ENCODE results near the gene ZSWIM8. TPM values are rescaled to one million over a fixed set of nuclear protein-coding genes. Genes with fewer than 3 reads are reported as not detected.
A peak's percentile ranks its signal among the peaks of the same experiment; 100 is the strongest.

The ZSWIM8 gene
- total and polyA plus RNA-seq, 2 of the 8 experiments (the other 6 are each of a cell fraction or from before 2014, with no cell fraction given), result 44.7 to 99.7 TPM

DNA sequence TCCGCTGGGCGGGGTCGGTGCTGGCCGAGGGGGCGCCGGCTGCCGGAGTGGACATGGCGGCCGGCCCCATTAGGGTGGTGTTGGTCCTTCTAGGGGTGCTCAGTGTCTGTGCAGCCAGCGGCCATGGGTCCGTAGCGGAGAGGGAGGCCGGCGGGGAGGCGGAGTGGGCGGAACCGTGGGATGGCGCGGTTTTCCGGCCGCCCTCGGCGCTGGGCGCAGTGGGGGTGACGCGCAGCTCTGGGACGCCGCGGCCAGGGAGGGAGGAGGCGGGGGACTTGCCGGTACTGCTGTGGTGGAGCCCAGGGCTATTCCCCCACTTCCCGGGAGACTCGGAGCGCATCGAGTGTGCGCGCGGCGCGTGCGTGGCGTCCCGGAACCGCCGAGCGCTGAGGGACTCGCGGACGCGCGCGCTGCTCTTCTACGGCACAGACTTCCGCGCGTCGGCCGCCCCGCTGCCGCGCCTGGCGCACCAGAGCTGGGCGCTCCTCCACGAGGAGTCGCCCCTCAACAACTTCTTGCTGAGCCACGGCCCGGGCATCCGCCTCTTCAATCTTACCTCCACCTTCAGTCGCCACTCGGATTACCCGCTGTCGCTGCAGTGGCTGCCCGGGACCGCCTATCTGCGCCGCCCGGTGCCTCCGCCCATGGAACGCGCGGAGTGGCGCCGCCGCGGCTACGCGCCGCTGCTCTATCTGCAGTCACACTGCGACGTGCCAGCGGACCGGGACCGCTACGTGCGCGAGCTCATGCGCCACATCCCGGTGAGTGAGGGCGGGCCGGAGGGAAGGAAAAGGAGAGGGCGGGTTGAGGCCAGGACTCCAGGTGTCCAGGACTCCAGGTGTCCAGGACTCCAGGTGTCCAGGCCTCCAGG is 12.9 kb upstream of the ZSWIM8 start (continued):
- TF ChIP-seq KDM1A (IDR thresholded peaks at IDR 0.05; ENCODE audit: borderline replicate concordance, low read length), result peak; percentile 24; the same call in 1 of the 2 replicates
- peak; percentile 95 for TF ChIP-seq KDM4A (IDR thresholded peaks at IDR 0.05; ENCODE audit: low read depth, low read length, severe bottlenecking)
- TF ChIP-seq EP300 (IDR thresholded peaks at IDR 0.05; ENCODE audit: borderline replicate concordance in 1 of 2, low read depth in 2 of 2, low read length in 2 of 2), result no peak
- 0 out of 2 replicates have a peak, but pooled peaks have one; percentile 76 for TF ChIP-seq SP4 (IDR thresholded peaks at IDR 0.05; ENCODE audit: low read length)
- TF ChIP-seq BRCA1 (IDR thresholded peaks at IDR 0.05; ENCODE audit: low read depth, low read length), result no peak
- TF ChIP-seq TCF12 (IDR thresholded peaks at IDR 0.05; ENCODE audit: low read depth, low read length), result no peak
- TF ChIP-seq ZNF274 (IDR thresholded peaks at IDR 0.05; ENCODE audit: borderline replicate concordance, extremely low read depth, low read length), result no peak
- no peak for TF ChIP-seq CHD1 (IDR thresholded peaks at IDR 0.05; ENCODE audit: low read depth, low read length)
- TF ChIP-seq CREB1 (IDR thresholded peaks at IDR 0.05), result peak; percentile 94
- no peak for TF ChIP-seq JUND (IDR thresholded peaks at IDR 0.05; ENCODE audit: low read length)
- TF ChIP-seq, protein P1, sequence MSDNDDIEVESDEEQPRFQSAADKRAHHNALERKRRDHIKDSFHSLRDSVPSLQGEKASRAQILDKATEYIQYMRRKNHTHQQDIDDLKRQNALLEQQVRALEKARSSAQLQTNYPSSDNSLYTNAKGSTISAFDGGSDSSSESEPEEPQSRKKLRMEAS (IDR thresholded peaks at IDR 0.05), result peak; percentile 48; the same call in 1 of the 2 replicates
- no peak for TF ChIP-seq NRF1 (IDR thresholded peaks at IDR 0.05; ENCODE audit: low read depth, low read length)
- peak; percentile 40 for TF ChIP-seq CTBP2 (IDR thresholded peaks at IDR 0.05; ENCODE audit: borderline replicate concordance, insufficient read depth, insufficient read length, low read length)
- TF ChIP-seq HDAC2 (IDR thresholded peaks at IDR 0.05; ENCODE audit: borderline replicate concordance in 1 of 2, low read depth in 2 of 2, low read length in 2 of 2), result 0 out of 4 replicates have a peak, but pooled peaks have one; percentile 26 to 86
- peak; percentile 94 for TF ChIP-seq ASH2L (IDR thresholded peaks at IDR 0.05; ENCODE audit: low read length)
- no peak for TF ChIP-seq SUZ12 (IDR thresholded peaks at IDR 0.05; ENCODE audit: low read length)
- TF ChIP-seq RFX5 (IDR thresholded peaks at IDR 0.05; ENCODE audit: borderline replicate concordance, low read depth, low read length), result no peak
- TF ChIP-seq SIN3A (conservative IDR thresholded peaks at IDR 0.05 in 1 of 2, IDR thresholded peaks at IDR 0.05 in 1 of 2; ENCODE audit: low read depth in 1 of 2, low read length in 2 of 2), result peak; percentile 23 to 71; a peak in 1 of 4 replicates
- no peak for TF ChIP-seq CBX5 (IDR thresholded peaks at IDR 0.05; ENCODE audit: low read depth, low read length)
- TF ChIP-seq NANOG (IDR thresholded peaks at IDR 0.05; ENCODE audit: insufficient read depth, low read depth, low read length, poor library complexity, severe bottlenecking), result no peak
- no peak for TF ChIP-seq RAD21 (IDR thresholded peaks at IDR 0.05 in 1 of 2, conservative IDR thresholded peaks at IDR 0.05 in 1 of 2; ENCODE audit: low read depth in 2 of 2, low read length in 2 of 2)
